KMS-11 (cell line): ENCODE data around the gene HSD11B2.

ENCODE experiments used
- H2AFZ ChIP-seq: fragments of 200-600 bp; sonication (generic); 2 replicates; pipeline ENCODE4 v1.6.1; 2016; ENCODE audit warnings: antibody characterized with exemption, mixed run types, low read depth
- H3K27ac ChIP-seq: fragments of 200-600 bp; sonication (generic); 2 replicates; pipeline ENCODE4 v1.6.1; 2016; ENCODE audit warnings: mild to moderate bottlenecking, mixed run types
- H3K27me3 ChIP-seq: fragments of 200-600 bp; sonication (generic); 2 replicates; pipeline ENCODE4 v1.6.1; 2017; ENCODE audit warnings: mild to moderate bottlenecking, low read depth, mixed run types, moderate library complexity; ENCODE audit not compliant: insufficient read depth
- H3K36me3 ChIP-seq: fragments of 200-600 bp; sonication (generic); 2 replicates; pipeline ENCODE4 v1.6.1; 2017; ENCODE audit warnings: mild to moderate bottlenecking, mixed run types; ENCODE audit not compliant: insufficient read depth
- H3K4me1 ChIP-seq: fragments of 200-600 bp; sonication (generic); 2 replicates; pipeline ENCODE4 v1.6.1; 2016; ENCODE audit warnings: mild to moderate bottlenecking, low read depth, mixed run types; ENCODE audit not compliant: poor library complexity, severe bottlenecking
- H3K4me2 ChIP-seq: fragments of 200-600 bp; sonication (generic); 2 replicates; pipeline ENCODE4 v1.7.0; 2016; ENCODE audit warnings: mild to moderate bottlenecking, mixed run types
- H3K4me3 ChIP-seq: fragments of 200-600 bp; sonication (generic); IDR thresholded peaks from 2 replicates; pipeline ENCODE4 v1.6.1; 2017; ENCODE audit warnings: low read depth, low read length, mixed read lengths; ENCODE audit not compliant: insufficient read depth
- H3K79me2 ChIP-seq: fragments of 200-600 bp; sonication (generic); 2 replicates; pipeline ENCODE4 v1.6.1; 2016; ENCODE audit warnings: low read depth, mixed run types; ENCODE audit not compliant: insufficient read depth
- H3K9ac ChIP-seq: fragments of 200-600 bp; sonication (generic); 2 replicates; pipeline ENCODE4 v1.6.1; 2016; ENCODE audit warnings: mild to moderate bottlenecking, mixed run types
- H4K20me1 ChIP-seq: fragments of 200-600 bp; sonication (generic); 2 replicates; pipeline ENCODE4 v1.6.1; 2016; ENCODE audit warnings: mild to moderate bottlenecking, mixed run types; ENCODE audit not compliant: insufficient read depth
- CTCF ChIP-seq: fragments of 200-600 bp; sonication (generic); conservative IDR thresholded peaks from 2 replicates; pipeline ENCODE4 v1.6.1; 2017; ENCODE audit warnings: low read depth, mild to moderate bottlenecking, antibody characterized with exemption, low read length, moderate library complexity, mixed read lengths

The HSD11B2 gene

GRCh38 chr16:67423611-67424260 lies 7.2 kb upstream of the HSD11B2 start:
- no peaks in the 10 kb centered on the region for H3K4me1 ChIP-seq
- no peak overlapping the region for H3K9ac ChIP-seq
- H4K20me1 ChIP-seq: no peaks in the 10 kb centered on the region
- TF ChIP-seq CTCF: no peak
- peaks cover 14% of the 10 kb centered on the region; the same call in 1 of the 2 replicates for H3K27me3 ChIP-seq
- no peak overlapping the region for H2AFZ ChIP-seq
- no peaks in the 10 kb centered on the region for H3K79me2 ChIP-seq
- H3K36me3 ChIP-seq: no peaks in the 10 kb centered on the region
- no peak overlapping the region for H3K4me2 ChIP-seq
- H3K27ac ChIP-seq: no peak overlapping the region
- H3K4me3 ChIP-seq: no peak overlapping the region

DNA sequence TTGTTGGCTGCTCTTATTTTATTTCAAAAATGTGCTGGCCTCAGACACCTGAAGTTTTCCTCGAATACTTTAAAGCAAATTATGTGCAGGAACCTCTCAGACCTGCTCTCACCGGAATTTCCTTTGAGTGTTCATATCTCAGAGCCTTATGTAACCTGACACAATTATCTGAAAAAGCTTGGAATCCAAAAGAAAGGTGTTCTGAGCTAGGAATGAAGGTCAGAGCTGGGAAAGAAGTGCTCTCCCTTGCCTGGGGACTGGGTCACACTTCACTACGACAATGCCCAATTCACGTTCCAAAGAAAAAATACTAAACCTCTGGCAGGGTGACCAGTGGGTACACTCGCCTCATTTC lies 6.7 kb upstream of the HSD11B2 start:
- H3K4me1 ChIP-seq: no peaks in the 10 kb centered on the region
- no peak overlapping the region for H3K9ac ChIP-seq
- H3K79me2 ChIP-seq: no peaks in the 10 kb centered on the region
- H3K36me3 ChIP-seq: no peaks in the 10 kb centered on the region
- H3K27me3 ChIP-seq: peaks cover 17% of the 10 kb centered on the region; the same call in 1 of the 2 replicates
- H3K4me3 ChIP-seq: no peak overlapping the region
- H4K20me1 ChIP-seq: no peaks in the 10 kb centered on the region
- no peak overlapping the region for H3K27ac ChIP-seq
- H2AFZ ChIP-seq: no peak overlapping the region
- H3K4me2 ChIP-seq: no peak overlapping the region
- TF ChIP-seq CTCF: no peak

GRCh38 chr16:67425061-67425460 lies 5.9 kb upstream of the HSD11B2 start:
- Histone ChIP-seq H4K20me1 (no peaks in the 10 kb centered on the region), H3K4me1 (no peaks in the 10 kb centered on the region), H3K4me2 (no peak overlapping the region), H2AFZ (no peak overlapping the region), H3K79me2 (no peaks in the 10 kb centered on the region), H3K9ac (no peak overlapping the region), H3K36me3 (no peaks in the 10 kb centered on the region), H3K27ac (no peak overlapping the region), H3K4me3 (no peak overlapping the region), H3K27me3 (peaks cover 22% of the 10 kb centered on the region; the same call in 1 of the 2 replicates)
- no peak for TF ChIP-seq CTCF

DNA sequence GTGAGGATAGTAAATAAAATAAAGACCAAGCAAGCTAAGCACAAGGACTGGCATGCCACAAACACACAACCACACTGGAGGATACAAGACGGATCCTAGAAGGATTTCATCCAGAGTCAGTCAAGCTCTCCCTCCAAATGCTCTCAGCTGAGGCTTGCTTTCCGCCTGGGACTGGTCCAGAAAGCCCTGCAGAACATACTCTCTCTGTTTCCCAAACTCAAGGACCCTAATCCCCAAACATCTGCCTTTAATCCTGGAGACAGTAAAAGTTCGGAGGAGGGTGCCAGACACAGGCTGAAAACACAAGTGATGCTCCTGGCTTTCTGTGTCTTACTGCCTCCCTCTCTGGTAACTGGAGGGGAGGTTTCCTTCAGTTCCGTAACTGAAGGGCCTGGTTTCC lies 5.3 kb upstream of the HSD11B2 start:
- H3K4me2 ChIP-seq: no peak overlapping the region
- H3K9ac ChIP-seq: no peak overlapping the region
- no peaks in the 10 kb centered on the region for H3K79me2 ChIP-seq
- no peaks in the 10 kb centered on the region for H3K36me3 ChIP-seq
- TF ChIP-seq CTCF: no peak
- no peak overlapping the region for H3K4me3 ChIP-seq
- peaks cover 27% of the 10 kb centered on the region for H3K27me3 ChIP-seq
- H2AFZ ChIP-seq: no peak overlapping the region
- no peaks in the 10 kb centered on the region for H3K4me1 ChIP-seq
- no peaks in the 10 kb centered on the region for H4K20me1 ChIP-seq
- H3K27ac ChIP-seq: no peak overlapping the region
